NCI-H1048 (cell line): ENCODE results near the gene DAW1.
"Not testable (repeated sequence)": the region's sequence is repeated elsewhere in the genome, so short reads cannot be mapped to it uniquely, and the experiment has no call there.

Source experiments
- DNase-seq: peaks from one replicate; lab custom pipeline; 2025; lab: John Stamatoyannopoulos, UW

The DAW1 gene

DNA sequence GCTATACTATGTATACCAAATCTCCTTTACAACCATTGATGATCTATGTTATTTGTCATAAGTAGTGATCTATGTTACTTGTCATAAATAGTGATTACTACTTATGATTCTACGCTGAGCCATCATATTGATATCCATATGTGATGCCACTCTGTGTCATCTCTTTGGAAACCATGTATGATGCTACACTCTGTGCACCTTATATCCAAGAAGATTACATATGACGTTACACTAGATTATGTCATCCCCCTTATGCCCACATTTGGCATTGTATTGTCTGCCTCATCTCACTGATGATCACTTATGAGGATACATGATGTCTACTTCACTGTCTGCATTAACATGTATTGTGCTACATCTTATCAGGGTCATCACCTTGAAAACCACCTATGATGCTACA lies 42.9 kb downstream of the DAW1 start:
- DNase-seq = no peak

DNA sequence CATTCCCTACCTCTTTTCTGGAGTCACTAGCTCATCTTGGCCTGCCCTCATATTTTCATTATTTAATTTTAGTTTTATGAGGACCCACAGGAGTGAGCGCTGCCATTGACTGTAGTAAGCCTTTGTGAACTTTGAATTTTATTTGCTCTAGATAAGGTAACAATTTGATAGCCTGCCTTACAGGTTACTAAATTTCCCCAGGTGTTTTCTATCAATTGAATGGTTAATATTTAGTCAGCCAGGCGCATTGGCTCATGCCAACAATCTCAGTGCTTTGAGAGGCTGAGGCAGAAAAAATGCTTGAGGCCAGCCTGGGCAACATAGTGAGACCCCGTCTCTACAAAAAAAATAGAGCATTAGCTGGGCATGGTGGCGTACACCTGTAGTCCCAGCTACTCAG lies 50.2 kb downstream of the DAW1 start:
- DNase-seq = no peak

DNA sequence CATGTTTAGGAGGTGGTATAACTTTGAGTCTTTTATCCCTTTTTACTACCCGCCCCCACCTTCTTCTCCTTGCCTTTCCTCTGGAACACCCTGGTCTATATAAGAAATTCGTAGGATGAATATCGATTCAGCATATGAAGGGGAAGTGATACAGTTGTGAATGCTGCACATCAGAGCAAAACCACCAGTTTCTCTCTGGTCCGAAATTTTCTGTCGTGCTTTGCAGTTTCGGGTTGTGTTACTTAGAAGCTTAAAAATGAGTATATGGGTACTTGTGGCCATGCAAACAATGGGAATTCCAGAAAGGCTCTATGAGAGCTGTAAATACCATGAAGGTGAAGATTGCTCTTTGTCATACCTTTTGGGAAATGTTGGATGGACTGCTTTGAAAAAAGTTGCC lies 60.6 kb downstream of the DAW1 start:
- DNase-seq = no peak

DNA sequence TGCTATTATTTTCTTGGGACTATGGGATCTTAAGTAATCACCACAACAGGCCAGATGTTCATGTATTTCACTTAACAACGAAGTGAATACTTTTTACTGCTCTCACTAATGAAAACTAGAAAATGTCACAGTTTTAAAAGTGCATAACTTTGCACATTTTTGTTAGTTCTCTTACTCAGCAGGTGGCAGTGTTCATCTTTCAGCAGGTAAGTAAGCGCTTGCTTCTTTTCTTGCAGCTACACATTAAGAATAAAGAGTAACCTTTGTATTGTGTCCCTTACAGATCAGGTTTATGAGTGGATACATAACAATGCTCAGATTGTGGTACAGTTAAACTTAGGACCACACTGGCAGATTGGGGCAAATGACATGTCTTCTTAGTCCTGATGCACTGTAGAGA lies 61.0 kb downstream of the DAW1 start:
- no peak for DNase-seq

DNA sequence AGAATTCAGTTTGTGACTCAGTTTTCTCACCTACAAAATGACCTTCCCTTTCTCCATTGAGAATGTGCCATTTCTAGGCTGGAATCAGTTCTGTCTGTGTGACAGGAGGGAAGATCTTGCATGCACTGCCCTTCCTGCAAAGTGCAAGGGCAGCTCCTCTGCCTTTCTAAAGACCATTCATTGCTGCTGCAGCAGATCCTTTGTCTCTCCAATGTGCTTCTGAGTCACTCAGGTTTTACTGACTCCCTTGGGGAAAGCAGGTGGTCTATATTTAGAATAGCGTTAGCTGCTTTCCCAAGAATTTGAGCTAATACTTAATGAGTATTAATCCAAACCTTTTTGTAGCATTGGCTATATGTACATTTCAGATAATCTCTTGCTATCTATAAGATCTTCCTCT lies 62.5 kb downstream of the DAW1 start:
- no peak for DNase-seq

DNA sequence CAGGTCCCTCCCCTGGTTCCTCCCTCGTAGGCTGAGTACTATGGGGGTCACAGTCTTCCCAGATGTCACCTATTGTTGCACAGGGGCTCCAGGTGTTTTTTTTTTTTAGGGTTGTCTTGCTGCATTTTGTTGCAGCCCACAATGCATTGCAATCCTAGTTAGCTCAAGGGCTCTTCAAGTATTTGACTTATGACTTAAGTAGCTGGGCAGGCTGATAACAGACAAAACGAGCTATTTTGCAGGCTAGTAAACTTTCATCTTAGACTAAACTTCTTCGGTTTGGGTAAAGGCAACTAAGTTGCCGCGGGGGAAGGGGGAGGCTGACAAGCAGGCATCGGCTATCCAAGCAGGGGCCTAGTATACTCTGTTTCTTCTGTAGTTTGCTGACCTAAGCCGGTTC lies 64.8 kb downstream of the DAW1 start:
- not testable (repeated sequence) for DNase-seq

DNA sequence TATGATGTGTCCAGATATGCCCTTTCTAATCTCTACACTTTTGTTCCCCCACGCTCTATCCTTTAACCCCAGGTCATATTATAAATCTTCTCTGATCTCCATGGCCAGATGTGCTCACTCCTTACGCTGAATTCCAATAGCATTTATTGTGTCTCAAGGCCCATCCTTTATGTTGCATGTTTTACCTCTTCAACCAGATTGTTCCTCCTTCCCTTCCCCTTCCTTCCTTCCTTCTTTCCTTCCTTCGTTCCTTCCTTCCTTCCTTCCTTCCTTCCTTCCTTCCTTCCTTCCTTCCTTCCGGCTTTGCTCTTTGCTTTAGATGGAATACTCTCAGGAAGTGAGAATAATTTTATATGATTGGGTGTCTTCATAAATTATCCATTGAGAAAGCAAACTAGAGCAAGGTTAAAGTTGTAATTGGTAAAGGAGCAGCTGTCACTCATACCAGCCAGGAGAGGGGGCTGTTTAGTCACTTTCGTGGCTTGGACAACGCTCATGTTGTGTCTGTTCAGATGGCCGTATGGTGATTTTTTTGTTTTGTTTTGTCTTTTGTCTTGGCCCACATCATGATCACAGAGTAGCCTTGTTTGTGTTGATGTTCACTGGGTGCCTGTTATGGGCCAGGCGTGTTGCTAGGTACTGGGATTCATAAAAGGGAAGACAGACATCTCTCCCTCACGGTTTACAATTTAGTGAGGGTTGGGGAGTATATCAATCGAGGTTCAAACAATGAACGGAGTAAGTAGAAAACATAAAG lies 68.0 kb downstream of the DAW1 start:
- DNase-seq = no peak

DNA sequence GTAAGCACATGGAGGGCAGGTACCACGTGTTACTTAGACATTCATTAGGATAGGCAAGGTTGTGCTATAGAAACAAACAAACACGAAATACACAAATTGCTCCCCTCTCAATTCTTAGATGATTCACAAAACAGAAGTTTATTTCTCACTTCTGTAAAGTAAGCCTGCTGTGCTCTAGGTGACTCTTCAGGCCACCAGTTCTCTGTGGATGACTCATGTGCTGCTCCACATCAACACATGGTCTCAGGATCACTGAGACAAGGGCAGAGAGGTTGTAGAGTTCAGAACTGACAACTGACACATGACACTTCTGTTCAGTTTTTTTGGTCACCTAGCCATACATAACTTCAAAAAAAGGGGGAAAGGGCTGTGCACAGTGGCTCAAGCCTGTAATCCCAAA lies 70.6 kb downstream of the DAW1 start:
- no peak for DNase-seq

DNA sequence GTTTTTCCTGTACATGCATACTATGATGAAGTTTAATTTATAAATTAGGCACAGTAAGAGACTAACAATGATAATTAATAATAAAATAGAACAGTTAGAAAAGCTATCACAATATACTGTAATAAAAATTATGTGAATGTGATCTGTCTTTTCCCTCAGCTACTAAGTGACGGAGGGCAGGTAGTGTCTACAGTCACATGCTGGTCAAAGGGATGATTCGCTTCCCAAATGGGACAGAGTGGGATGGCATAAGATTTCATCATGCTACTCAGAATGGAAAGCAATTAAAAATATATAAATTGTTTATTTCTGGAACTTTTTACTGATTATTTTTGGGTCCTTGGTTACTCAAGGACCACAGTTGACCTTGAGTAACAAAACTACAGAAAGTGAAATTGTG lies 71.5 kb downstream of the DAW1 start:
- DNase-seq = no peak

DNA sequence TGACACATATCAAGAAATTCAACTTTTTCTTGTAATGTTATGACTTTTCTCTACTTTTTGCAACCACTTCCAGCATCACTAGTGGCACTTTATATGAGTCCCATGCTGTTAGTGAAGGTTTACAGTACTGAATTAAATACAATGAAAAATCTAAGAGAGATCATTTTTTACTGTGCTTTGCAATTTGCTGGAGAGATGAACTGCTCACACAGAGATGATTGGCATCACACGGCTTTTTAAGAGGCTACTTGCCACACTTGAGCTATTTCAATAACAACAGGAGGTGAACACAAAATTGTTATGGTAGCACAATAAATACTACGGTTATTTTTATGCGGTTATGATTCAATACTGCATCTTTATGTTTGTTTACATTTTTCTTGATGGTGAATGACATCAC lies 88.9 kb downstream of the DAW1 start:
- DNase-seq = no peak

DNA sequence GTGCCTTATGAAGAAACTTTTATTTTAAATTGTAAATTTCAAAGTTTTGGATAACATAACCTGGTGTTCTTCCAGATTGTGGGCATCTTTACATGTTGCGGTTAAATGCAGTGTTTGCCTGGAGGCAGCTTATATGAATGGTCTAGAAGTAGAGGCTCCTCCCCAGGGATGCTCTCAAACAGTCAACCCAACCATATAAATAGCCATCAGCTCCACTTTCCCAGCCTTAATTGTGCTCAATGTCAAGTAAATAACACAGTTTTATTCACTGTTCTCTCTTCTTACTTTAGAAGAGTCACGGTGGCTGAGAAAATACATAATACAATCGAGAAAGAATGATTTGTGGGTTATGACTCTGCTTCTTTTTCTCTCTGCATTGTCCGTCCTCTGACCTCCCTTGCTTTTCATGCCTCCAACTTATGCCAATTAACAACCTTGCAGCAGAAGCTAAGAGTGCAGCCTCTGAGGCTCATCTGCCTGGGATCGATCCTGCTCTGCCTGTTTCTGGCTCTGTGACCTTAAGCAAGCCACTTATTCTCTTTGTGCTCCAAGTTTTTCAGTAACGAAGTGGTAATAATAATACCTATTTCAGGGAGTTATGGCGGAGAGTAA lies 100.3 kb downstream of the DAW1 start:
- DNase-seq = no peak

DNA sequence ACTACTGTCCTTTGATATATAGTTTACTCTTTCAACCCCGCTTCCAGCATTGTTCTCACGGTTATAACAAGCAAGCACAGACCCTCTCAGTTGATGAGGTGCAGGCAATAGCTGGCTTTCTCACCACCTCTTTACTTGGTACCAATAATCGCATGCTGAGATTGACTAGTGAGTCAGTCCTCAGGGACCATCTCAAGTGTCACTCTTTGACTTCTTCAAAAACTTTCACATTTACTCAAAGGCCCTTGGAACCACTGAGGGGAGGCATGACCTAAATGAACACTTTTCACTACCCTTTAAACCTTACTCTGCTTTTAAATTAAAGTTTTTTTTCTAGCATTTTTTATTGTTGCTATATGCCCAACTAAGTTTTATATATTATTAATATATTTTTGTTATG lies 101.8 kb downstream of the DAW1 start:
- no peak for DNase-seq
